Activated naive CD4-positive, alpha-beta T cell treated with anti-CD3 and anti-CD28 coated beads for 36 hours (primary cell): ENCODE data around the gene LRCH1. TPM values are rescaled to one million over a fixed set of nuclear protein-coding genes. Genes with fewer than 3 reads are reported as not detected.

Experiments
- CTCF ChIA-PET: fragments of 350-600 bp; sonication (Branson Sonifier 250); formaldehyde crosslinking; loops from one replicate; lab custom pipeline; 2021; ENCODE audit warnings: antibody characterized with exemption; lab: Charles Lee
- DNase-seq: peaks from one replicate; pipeline ENCODE4 v3.0.0-alpha.2; 2020
- H3K27ac Mint-ChIP-seq: one replicate; pipeline ENCODE4 v1.8.0; 2021; ENCODE audit warnings: mild to moderate bottlenecking, mixed read lengths
- H3K27me3 Mint-ChIP-seq: one replicate; pipeline ENCODE4 v1.8.0; 2021; ENCODE audit warnings: low read depth, mixed read lengths
- H3K36me3 Mint-ChIP-seq: one replicate; pipeline ENCODE4 v1.8.0; 2021; ENCODE audit warnings: low read depth, mixed read lengths
- H3K4me1 Mint-ChIP-seq: one replicate; pipeline ENCODE4 v1.8.0; 2021; ENCODE audit warnings: low read depth, mixed read lengths
- H3K4me3 Mint-ChIP-seq: one replicate; pipeline ENCODE4 v1.8.0; 2021; ENCODE audit warnings: mild to moderate bottlenecking, moderate library complexity, mixed read lengths
- H3K9me3 Mint-ChIP-seq: one replicate; pipeline ENCODE4 v1.8.0; 2021; ENCODE audit warnings: mixed read lengths
- intact Hi-C: fragments of 100-400 bp; cut with micrococcal nuclease; formaldehyde crosslinking; loops from one replicate; pipeline ENCODE4 v1.15.1; 2023
- total RNA-seq, 2 experiments: library from RNA; stranded (reverse); gene quantifications; one replicate each; pipeline ENCODE4 v1.2.3, GENCODE V29; 2021

The LRCH1 gene
- total RNA-seq, 2 experiments from 2014 or later = 14.6 to 15.1 TPM

DNA sequence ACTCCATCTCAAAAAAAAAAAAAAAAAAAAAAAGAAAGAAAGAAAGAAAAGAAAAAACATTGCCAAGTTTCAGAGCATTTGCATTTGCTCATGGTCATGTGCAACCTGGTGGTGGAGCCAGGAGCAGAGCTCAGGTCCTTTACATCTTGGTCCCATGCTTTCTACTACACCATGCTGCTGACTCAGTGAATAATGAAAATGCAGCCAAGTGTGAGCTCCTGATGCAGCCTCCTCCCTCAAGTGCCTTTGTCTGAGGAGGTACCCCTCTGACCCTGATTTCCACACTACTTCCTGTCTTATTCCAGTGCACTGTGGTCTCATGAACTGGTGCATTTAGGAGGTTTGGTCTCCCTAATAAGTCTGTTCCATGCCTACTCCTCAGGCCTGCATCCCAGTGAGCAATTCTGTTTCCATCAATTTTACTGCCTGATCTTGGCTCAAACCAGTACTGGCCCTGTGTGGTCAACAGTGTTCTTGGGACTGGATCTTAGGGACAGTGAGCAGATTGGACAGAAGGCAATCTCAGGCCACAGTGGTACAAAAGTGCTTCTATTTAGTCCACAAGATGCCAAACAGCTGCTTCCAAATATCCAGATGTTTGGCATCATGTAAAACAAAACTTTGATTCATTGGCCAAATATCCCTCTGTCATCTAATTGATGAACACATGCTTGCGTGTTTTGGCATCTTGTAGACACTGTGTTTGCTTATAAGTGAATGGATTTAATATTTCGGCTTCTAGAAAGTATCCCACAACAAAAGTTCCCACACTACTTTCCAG, 28.8 kb upstream of the LRCH1 start:
- Mint-ChIP-seq H3K36me3 (no peaks in the 10 kb centered on the region), H3K4me1 (no peaks in the 10 kb centered on the region), H3K27me3 (peaks cover 4% of the 10 kb centered on the region), H3K9me3 (no peaks in the 10 kb centered on the region), H3K27ac (no peak overlapping the region), H3K4me3 (no peak overlapping the region)
- CTCF ChIA-PET = interaction anchor here (0.6 to 0.8 kb wide), 2 partner anchors 151 to 192 kb away, joined by 3 to 5 read pairs; no protein-coding TSS in a partner anchor
- intact Hi-C loops = no loop called here
- DNase-seq = no peak

- Mint-ChIP-seq H3K27ac (no peak overlapping the region), H3K4me1 (peaks cover 16% of the 10 kb centered on the region), H3K9me3 (no peaks in the 10 kb centered on the region), H3K36me3 (no peaks in the 10 kb centered on the region), H3K27me3 (peaks cover 4% of the 10 kb centered on the region), H3K4me3 (no peak overlapping the region)
- CTCF ChIA-PET = no interaction called here
- intact Hi-C loops = no loop called here
- no peak for DNase-seq
Measured at GRCh38 chr13:46526100-46526735, 26.8 kb upstream of the LRCH1 start.

DNA sequence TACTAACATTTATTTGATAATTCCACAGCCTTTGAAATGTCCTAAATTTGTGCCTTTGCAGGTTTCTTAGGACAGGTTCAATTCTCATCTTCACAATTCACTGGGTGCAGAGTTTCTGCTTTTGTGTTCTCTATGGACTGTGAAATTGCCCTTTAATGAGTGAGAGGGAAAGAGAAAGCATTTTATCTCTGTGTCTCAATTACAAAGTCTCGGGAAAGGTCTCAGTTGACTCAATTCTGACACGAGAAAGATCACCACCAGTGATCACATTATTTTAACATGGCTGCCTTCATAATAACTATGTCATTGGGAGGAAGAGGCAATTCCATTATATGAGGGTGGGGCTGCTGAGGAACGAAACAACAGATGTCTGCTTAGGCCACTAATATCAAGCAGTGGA, 26.2 kb upstream of the LRCH1 start:
- H3K36me3 Mint-ChIP-seq = no peaks in the 10 kb centered on the region
- CTCF ChIA-PET = no interaction called here

GRCh38 chr13:46527237-46527636, 25.7 kb upstream of the LRCH1 start:
- intact Hi-C loops = no loop called here
- CTCF ChIA-PET = no interaction called here
- Mint-ChIP-seq H3K36me3 (no peaks in the 10 kb centered on the region), H3K9me3 (no peaks in the 10 kb centered on the region), H3K27ac (no peak overlapping the region), H3K4me1 (peaks cover 23% of the 10 kb centered on the region), H3K27me3 (peaks cover 4% of the 10 kb centered on the region), H3K4me3 (no peak overlapping the region)
- no peak for DNase-seq

More for the DNA sequence above, 26.2 kb upstream of the LRCH1 start:
- no peak overlapping the region for H3K27ac Mint-ChIP-seq
- DNase-seq = no peak
- intact Hi-C loops = no loop called here
- H3K9me3 Mint-ChIP-seq = no peaks in the 10 kb centered on the region
- H3K4me3 Mint-ChIP-seq = no peak overlapping the region
- peaks cover 4% of the 10 kb centered on the region for H3K27me3 Mint-ChIP-seq
- H3K4me1 Mint-ChIP-seq = peaks cover 22% of the 10 kb centered on the region

GRCh38 chr13:46529216-46529919, 23.6 kb upstream of the LRCH1 start:
- peaks cover 2% of the 10 kb centered on the region for H3K27me3 Mint-ChIP-seq
- no peak overlapping the region for H3K4me3 Mint-ChIP-seq
- H3K4me1 Mint-ChIP-seq = peaks cover 23% of the 10 kb centered on the region
- H3K36me3 Mint-ChIP-seq = no peaks in the 10 kb centered on the region
- CTCF ChIA-PET = interaction anchor here (2.5 kb wide), 1 partner anchor 22 kb away, joined by 14 read pairs; no protein-coding TSS in a partner anchor
- H3K27ac Mint-ChIP-seq = no peak overlapping the region
- peak; percentile 26 for DNase-seq
- intact Hi-C loops = loop anchor here (2.0 kb wide), 1 partner anchor 71 kb away; no protein-coding TSS in a partner anchor
- no peaks in the 10 kb centered on the region for H3K9me3 Mint-ChIP-seq

DNA sequence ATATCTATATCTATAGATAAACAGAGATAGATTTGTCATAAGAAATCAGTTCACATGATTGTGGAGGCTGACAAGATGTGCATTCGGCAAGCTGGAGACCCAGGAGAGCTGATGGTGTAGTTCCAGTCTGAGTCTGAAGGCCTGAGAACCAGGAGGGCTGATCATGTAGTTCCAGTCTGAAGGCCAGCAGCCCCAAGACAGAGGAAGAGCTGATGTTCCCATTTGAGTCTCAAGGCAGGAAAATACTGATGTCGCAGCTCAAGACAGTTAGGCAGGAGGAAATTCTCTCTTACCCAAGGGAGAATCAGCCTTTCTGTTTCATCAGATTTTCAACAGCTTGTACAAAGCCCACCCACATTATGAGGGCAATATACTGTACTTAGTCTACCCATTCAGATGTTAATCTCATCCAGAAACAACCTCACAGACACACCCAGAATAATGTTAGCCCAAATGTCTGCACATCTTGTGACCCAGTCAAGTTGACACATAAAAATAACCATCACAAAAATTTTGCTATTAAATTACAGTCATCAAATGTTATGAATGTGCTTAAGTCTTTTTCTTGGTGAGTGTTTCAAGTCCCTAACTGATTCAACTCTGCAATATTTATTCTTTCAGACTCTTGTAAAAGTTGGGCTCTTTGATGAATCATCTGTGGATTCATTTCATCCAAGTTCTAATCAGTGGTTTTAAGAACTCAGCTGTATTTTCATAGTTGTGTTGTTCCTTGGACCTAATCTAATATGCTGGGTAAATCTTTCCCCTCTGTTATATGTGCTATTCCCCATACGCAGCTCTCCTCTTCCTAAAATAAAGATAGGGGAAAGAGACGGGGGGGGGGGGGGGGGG, 22.7 kb upstream of the LRCH1 start:
- no peak overlapping the region for H3K4me3 Mint-ChIP-seq
- no peaks in the 10 kb centered on the region for H3K36me3 Mint-ChIP-seq
- no peaks in the 10 kb centered on the region for H3K9me3 Mint-ChIP-seq
- H3K4me1 Mint-ChIP-seq = peaks cover 23% of the 10 kb centered on the region
- no peak overlapping the region for H3K27ac Mint-ChIP-seq
- no peak for DNase-seq
- CTCF ChIA-PET = interaction anchor here (0.7 to 2.5 kb wide), 4 partner anchors 12 to 208 kb away, joined by 3 to 14 read pairs (median 3); no protein-coding TSS in a partner anchor
- H3K27me3 Mint-ChIP-seq = peaks cover 2% of the 10 kb centered on the region
- intact Hi-C loops = no loop called here

- intact Hi-C loops = no loop called here
- Mint-ChIP-seq H3K4me3 (no peak overlapping the region), H3K27ac (no peak overlapping the region)
Measured at GRCh38 chr13:46531953-46532352, 21.0 kb upstream of the LRCH1 start.

GRCh38 chr13:46535002-46535401, 18.0 kb upstream of the LRCH1 start:
- Mint-ChIP-seq H3K9me3 (no peaks in the 10 kb centered on the region), H3K27ac (no peak overlapping the region), H3K27me3 (no peaks in the 10 kb centered on the region), H3K4me3 (no peak overlapping the region), H3K4me1 (peaks cover 16% of the 10 kb centered on the region), H3K36me3 (no peaks in the 10 kb centered on the region)
- no peak for DNase-seq
- intact Hi-C loops = no loop called here
- CTCF ChIA-PET = interaction anchor here (2.1 kb wide), 1 partner anchor 17 kb away, joined by 7 read pairs; no protein-coding TSS in a partner anchor

More at GRCh38 chr13:46531953-46532352, 21.0 kb upstream of the LRCH1 start:
- CTCF ChIA-PET = interaction anchor here (1.3 to 2.5 kb wide), 2 partner anchors 20 to 189 kb away, joined by 3 to 14 read pairs; no protein-coding TSS in a partner anchor
- no peaks in the 10 kb centered on the region for H3K36me3 Mint-ChIP-seq
- H3K4me1 Mint-ChIP-seq = peaks cover 23% of the 10 kb centered on the region
- H3K27me3 Mint-ChIP-seq = no peaks in the 10 kb centered on the region
- H3K9me3 Mint-ChIP-seq = no peaks in the 10 kb centered on the region
- no peak for DNase-seq

GRCh38 chr13:46535825-46536224, 17.1 kb upstream of the LRCH1 start:
- CTCF ChIA-PET = interaction anchor here (2.1 kb wide), 1 partner anchor 16 kb away, joined by 7 read pairs; no protein-coding TSS in a partner anchor

DNA sequence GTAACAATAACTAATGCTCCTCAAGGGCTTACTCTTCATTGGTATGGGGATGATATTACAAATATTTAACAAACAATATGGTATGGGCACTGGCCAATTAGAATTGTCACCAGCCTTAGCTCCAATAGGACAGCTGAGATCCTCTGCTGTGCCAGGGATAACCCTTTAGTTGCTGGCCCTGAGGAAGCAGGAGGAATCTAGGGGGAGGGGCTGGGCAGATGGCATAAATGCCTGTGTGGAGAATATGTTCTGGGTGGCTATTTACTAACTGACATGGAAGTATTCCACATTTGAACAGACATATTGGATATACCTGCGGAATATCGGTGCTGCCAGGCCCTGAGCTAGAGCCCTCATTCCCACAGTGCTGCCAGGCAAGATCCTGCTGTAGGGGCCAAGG, 16.6 kb upstream of the LRCH1 start:
- Mint-ChIP-seq H3K27ac (no peak overlapping the region), H3K27me3 (no peaks in the 10 kb centered on the region), H3K4me3 (no peak overlapping the region), H3K4me1 (peaks cover 6% of the 10 kb centered on the region), H3K9me3 (no peaks in the 10 kb centered on the region), H3K36me3 (no peaks in the 10 kb centered on the region)
- DNase-seq = no peak
- intact Hi-C loops = no loop called here
- CTCF ChIA-PET = interaction anchor here (2.1 kb wide), 1 partner anchor 15 kb away, joined by 7 read pairs; no protein-coding TSS in a partner anchor

More at GRCh38 chr13:46535825-46536224, 17.1 kb upstream of the LRCH1 start:
- intact Hi-C loops = no loop called here
- DNase-seq = no peak
- no peak overlapping the region for H3K4me3 Mint-ChIP-seq
- H3K36me3 Mint-ChIP-seq = no peaks in the 10 kb centered on the region
- no peak overlapping the region for H3K27ac Mint-ChIP-seq
- no peaks in the 10 kb centered on the region for H3K9me3 Mint-ChIP-seq
- H3K27me3 Mint-ChIP-seq = no peaks in the 10 kb centered on the region
- H3K4me1 Mint-ChIP-seq = peaks cover 9% of the 10 kb centered on the region

DNA sequence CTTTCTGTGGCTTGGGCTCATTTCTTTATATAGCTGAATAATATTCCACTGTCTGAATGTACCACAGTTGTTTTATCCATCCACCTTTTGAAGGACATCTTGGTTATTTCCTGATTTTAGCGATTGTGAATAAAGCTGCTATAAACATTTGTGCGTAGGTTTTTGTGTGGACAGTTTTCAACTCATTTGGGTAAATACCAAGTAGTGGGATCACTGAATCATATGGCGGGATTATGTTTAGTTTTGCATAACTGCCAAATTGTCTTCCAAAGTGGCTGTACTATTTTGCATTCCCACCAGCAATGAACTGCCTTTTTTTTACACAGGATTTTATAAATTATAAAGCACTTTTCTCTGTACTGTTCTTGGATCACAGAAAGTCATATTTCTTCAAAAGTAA, 13.7 kb upstream of the LRCH1 start:
- no peaks in the 10 kb centered on the region for H3K9me3 Mint-ChIP-seq
- no peak overlapping the region for H3K4me3 Mint-ChIP-seq
- H3K4me1 Mint-ChIP-seq = peaks cover 3% of the 10 kb centered on the region
- no peak for DNase-seq
- H3K27ac Mint-ChIP-seq = no peak overlapping the region
- intact Hi-C loops = no loop called here
- CTCF ChIA-PET = no interaction called here
- no peaks in the 10 kb centered on the region for H3K36me3 Mint-ChIP-seq
- no peaks in the 10 kb centered on the region for H3K27me3 Mint-ChIP-seq
